OCI-LY7 (cell line): ENCODE results near the gene HMGN4. TPM values are rescaled to one million over a fixed set of nuclear protein-coding genes. Genes with fewer than 3 reads are reported as not detected.
A peak's percentile ranks its signal among the peaks of the same experiment; 100 is the strongest.

Experiments
- BruUV-seq: library from RNA; stranded (reverse); fragments of 400-500 nt; replicated peaks from 2 replicates; lab custom pipeline; 2021; lab: Mats Ljungman, UMichigan
- CTCF ChIA-PET: fragments of 300-600 bp; sonication (Branson Sonifier 250); formaldehyde crosslinking; loops from one replicate; lab custom pipeline; 2022; ENCODE audit warnings: antibody characterized with exemption; ENCODE audit not compliant: unreplicated experiment; lab: Charles Lee
- POLR2A ChIA-PET: fragments of 300-600 bp; sonication (Branson Sonifier 250); formaldehyde crosslinking; loops from one replicate; lab custom pipeline; 2022; ENCODE audit warnings: antibody characterized with exemption; lab: Charles Lee
- DNase-seq: peaks from one replicate; pipeline ENCODE4 v3.0.0-alpha.2; 2015; ENCODE audit warnings: low spot score
- H2AFZ ChIP-seq: fragments of 200-600 bp; sonication (generic), shearing (Covaris generic); 2 replicates; pipeline ENCODE4 v1.6.1; 2014; ENCODE audit warnings: mild to moderate bottlenecking, antibody characterized with exemption, low read length, moderate library complexity
- H3K27ac ChIP-seq: fragments of 200-600 bp; sonication (generic); 2 replicates; pipeline ENCODE4 v1.5.1; 2014; ENCODE audit warnings: mixed run types, low read depth, mild to moderate bottlenecking, moderate library complexity, low read length, inconsistent platforms; ENCODE audit not compliant: poor library complexity, severe bottlenecking
- H3K36me3 ChIP-seq: fragments of 200-600 bp; sonication (generic); 2 replicates; pipeline ENCODE4 v1.6.1; 2014; ENCODE audit warnings: mild to moderate bottlenecking, antibody characterized with exemption, low read length, moderate library complexity, mixed read lengths; ENCODE audit not compliant: insufficient read depth
- H3K4me1 ChIP-seq: fragments of 200-600 bp; sonication (generic); 2 replicates; pipeline ENCODE4 v1.5.1; 2014; ENCODE audit warnings: mild to moderate bottlenecking, low read length; ENCODE audit not compliant: insufficient read depth, poor library complexity, severe bottlenecking
- H3K4me2 ChIP-seq: fragments of 200-600 bp; sonication (generic); 2 replicates; pipeline ENCODE4 v1.6.1; 2014; ENCODE audit warnings: mild to moderate bottlenecking, low read length
- H3K4me3 ChIP-seq: fragments of 200-600 bp; sonication (generic); 2 replicates; pipeline ENCODE4 v1.5.1; 2014; ENCODE audit warnings: mild to moderate bottlenecking, low read depth, low read length; ENCODE audit not compliant: poor library complexity, severe bottlenecking
- H3K79me2 ChIP-seq: fragments of 200-600 bp; sonication (generic); 2 replicates; pipeline ENCODE4 v1.6.1; 2016; ENCODE audit warnings: low read depth, mild to moderate bottlenecking, low read length, moderate library complexity, mixed read lengths; ENCODE audit not compliant: insufficient read depth
- H3K9me2 ChIP-seq: fragments of 200-600 bp; sonication (generic); 2 replicates; pipeline ENCODE4 v1.6.1; 2016; ENCODE audit warnings: mild to moderate bottlenecking, low read length, mixed read lengths; ENCODE audit not compliant: insufficient read depth
- H3K9me3 ChIP-seq: fragments of 200-600 bp; sonication (generic); 2 replicates; pipeline ENCODE4 v1.6.1; 2014; ENCODE audit warnings: mild to moderate bottlenecking, mixed run types, low read length, mixed read lengths
- H4K20me1 ChIP-seq: fragments of 200-600 bp; sonication (generic); 2 replicates; pipeline ENCODE4 v1.6.1; 2014; ENCODE audit warnings: mild to moderate bottlenecking, antibody characterized with exemption, low read length, moderate library complexity, mixed read lengths; ENCODE audit not compliant: insufficient read depth
- CTCF ChIP-seq: fragments of 200-600 bp; sonication (generic); conservative IDR thresholded peaks from 2 replicates; pipeline ENCODE4 v1.5.1; 2014; ENCODE audit warnings: mild to moderate bottlenecking, antibody characterized with exemption, low read length, moderate library complexity, mixed read lengths
- EZH2phosphoT487 ChIP-seq: fragments of 200-600 bp; sonication (generic); IDR thresholded peaks from 2 replicates; pipeline ENCODE4 v1.6.1; 2018; ENCODE audit warnings: low read depth, borderline replicate concordance, mild to moderate bottlenecking, mixed run types, antibody characterized with exemption, low read length, moderate library complexity, mixed read lengths
- intact Hi-C: fragments of 100-400 bp; cut with micrococcal nuclease; formaldehyde crosslinking; loops from one replicate; pipeline ENCODE4 v1.10.0; 2022; ENCODE audit not compliant: unreplicated experiment
- total RNA-seq, 2 experiments: library from RNA; depleted of rRNA in 1 of 2; stranded (reverse); fragments of >200 nt in 1 of 2; shearing (Covaris generic) in 1 of 2; gene quantifications; 2 replicates each; pipeline ENCODE4 v1.2.3, GENCODE V29; 2014 to 2022

The HMGN4 gene
- total RNA-seq, 2 experiments from 2014 or later = 104 to 113 TPM

- no peak overlapping the region for H2AFZ ChIP-seq
- ChIA-PET CTCF (interaction anchor here (1.7 kb wide), 1 partner anchor 17 kb away, joined by 4 read pairs; no protein-coding TSS in a partner anchor), POLR2A (interaction anchor here (1.3 to 2.6 kb wide), 4 partner anchors 13 to 46 kb away, joined by 6 to 21 read pairs (median 10); no protein-coding TSS in a partner anchor)
- H3K4me1 ChIP-seq = peaks cover 36% of the 10 kb centered on the region
- no peak for DNase-seq
- TF ChIP-seq EZH2phosphoT487 (no peak), CTCF (no peak)
- H3K27ac ChIP-seq = no peak overlapping the region
- no peak overlapping the region for H3K4me2 ChIP-seq
- no peaks in the 10 kb centered on the region for H3K9me3 ChIP-seq
- intact Hi-C loops = no loop called here
- H3K36me3 ChIP-seq = no peaks in the 10 kb centered on the region
- no peaks in the 10 kb centered on the region for H4K20me1 ChIP-seq
- no peak overlapping the region for H3K4me3 ChIP-seq
- no peaks in the 10 kb centered on the region for H3K79me2 ChIP-seq
- no TSS peak for BruUV-seq
- H3K9me2 ChIP-seq = no peaks in the 10 kb centered on the region
These were observed 18.8 kb upstream of the HMGN4 start for GRCh38 chr6:26519359-26519758.

GRCh38 chr6:26520237-26520849 lies 17.8 kb upstream of the HMGN4 start:
- no peak for TF ChIP-seq CTCF
- no peak for TF ChIP-seq EZH2phosphoT487
- Histone ChIP-seq H3K9me3 (no peaks in the 10 kb centered on the region), H3K9me2 (no peaks in the 10 kb centered on the region), H3K79me2 (no peaks in the 10 kb centered on the region), H3K4me1 (peaks cover 36% of the 10 kb centered on the region), H4K20me1 (no peaks in the 10 kb centered on the region), H3K27ac (peak overlapping the region; percentile 84), H3K36me3 (no peaks in the 10 kb centered on the region), H3K4me2 (peak overlapping the region; percentile 95), H3K4me3 (peak overlapping the region; percentile 64), H2AFZ (peak overlapping the region; percentile 77)
- intact Hi-C loops = loop anchor here (2.0 kb wide), 2 partner anchors 46 to 62 kb away; no protein-coding TSS in a partner anchor
- CTCF ChIA-PET = interaction anchor here (0.6 to 1.7 kb wide), 2 partner anchors 18 to 47 kb away, joined by 3 to 4 read pairs; no protein-coding TSS in a partner anchor
- TSS peak; percentile 99 for BruUV-seq
- POLR2A ChIA-PET = interaction anchor here (0.7 to 2.6 kb wide), 6 partner anchors 12 to 47 kb away, joined by 3 to 21 read pairs (median 8); no protein-coding TSS in a partner anchor
- no peak for DNase-seq
